Left ventricle myocardium inferior (tissue), 1 donor: ENCODE data around the gene TM7SF3. TPM values are rescaled to one million over a fixed set of nuclear protein-coding genes. Genes with fewer than 3 reads are reported as not detected.
"Not testable (repeated sequence)": the region's sequence is repeated elsewhere in the genome, so short reads cannot be mapped to it uniquely, and the experiment has no call there.

Experiments
- DNase-seq: peaks from one replicate; pipeline ENCODE4 v3.0.0-alpha.2; 2020
- H3K27ac ChIP-seq: fragments of 200-600 bp; replicated peaks from 2 replicates; pipeline ENCODE4 v1.8.0; 2021
- H3K27me3 ChIP-seq: fragments of 200-600 bp; 2 replicates; pipeline ENCODE4 v1.8.0; 2021; ENCODE audit warnings: low read depth
- H3K36me3 ChIP-seq: fragments of 200-600 bp; 2 replicates; pipeline ENCODE4 v1.8.0; 2021
- H3K4me1 ChIP-seq: fragments of 200-600 bp; 2 replicates; pipeline ENCODE4 v1.8.0; 2021
- H3K4me3 ChIP-seq: fragments of 200-600 bp; 2 replicates; pipeline ENCODE4 v1.8.0; 2021; ENCODE audit warnings: mild to moderate bottlenecking, moderate library complexity
- H3K9me3 ChIP-seq: fragments of 200-600 bp; replicated peaks from 2 replicates; pipeline ENCODE4 v1.8.0; 2021
- CTCF ChIP-seq: fragments of 200-600 bp; IDR thresholded peaks from 2 replicates; pipeline ENCODE4 v1.8.0; 2021; ENCODE audit warnings: antibody characterized with exemption, mild to moderate bottlenecking, borderline replicate concordance
- intact Hi-C: fragments of 100-400 bp; cut with micrococcal nuclease; formaldehyde crosslinking; loops from one replicate; pipeline ENCODE4 v1.11.0; 2022
- total RNA-seq: library from RNA; stranded (reverse); fragmentation: NEBNext Ultra II Directional; extraction: Animal tissue kit (Norgen Biotek cat#: 25700); gene quantifications from one replicate; pipeline ENCODE4 v1.2.1, GENCODE V29; 2021
- donor health status: DM: no; HTN: yes; CAD: no; lungs with severe emphysema.

TM7SF3 gene
- total RNA-seq, 1 donor from 2014 or later: 23.2 TPM

- Histone ChIP-seq H3K27ac (no peak overlapping the region), H3K4me3 (no peak overlapping the region), H3K27me3 (no peaks in the 10 kb centered on the region), H3K9me3 (no peaks in the 10 kb centered on the region), H3K4me1 (peaks cover 3% of the 10 kb centered on the region), H3K36me3 (peaks cover 70% of the 10 kb centered on the region)
- TF ChIP-seq CTCF: no peak
- intact Hi-C loops: no loop called here
- no peak for DNase-seq
Measured at GRCh38 chr12:26976687-26977086, 37.5 kb downstream of the TM7SF3 start.

- peaks cover 79% of the 10 kb centered on the region for H3K36me3 ChIP-seq
- no peak overlapping the region for H3K4me3 ChIP-seq
Measured at GRCh38 chr12:26971963-26972362, 42.2 kb downstream of the TM7SF3 start.

GRCh38 chr12:26970136-26970535 lies 44.0 kb downstream of the TM7SF3 start:
- TF ChIP-seq CTCF: no peak
- Histone ChIP-seq H3K9me3 (no peaks in the 10 kb centered on the region), H3K4me1 (no peaks in the 10 kb centered on the region), H3K36me3 (peaks cover 69% of the 10 kb centered on the region), H3K4me3 (no peak overlapping the region), H3K27me3 (no peaks in the 10 kb centered on the region), H3K27ac (no peak overlapping the region)
- no peak for DNase-seq
- intact Hi-C loops: no loop called here

More at GRCh38 chr12:26971963-26972362, 42.2 kb downstream of the TM7SF3 start:
- H3K4me1 ChIP-seq: no peaks in the 10 kb centered on the region
- H3K27me3 ChIP-seq: no peaks in the 10 kb centered on the region
- no peak for DNase-seq
- no peaks in the 10 kb centered on the region for H3K9me3 ChIP-seq
- no peak overlapping the region for H3K27ac ChIP-seq
- intact Hi-C loops: no loop called here
- no peak for TF ChIP-seq CTCF

- H3K36me3 ChIP-seq: peaks cover 64% of the 10 kb centered on the region
- intact Hi-C loops: no loop called here
- H3K27me3 ChIP-seq: no peaks in the 10 kb centered on the region
- H3K9me3 ChIP-seq: no peaks in the 10 kb centered on the region
- no peaks in the 10 kb centered on the region for H3K4me1 ChIP-seq
- no peak for TF ChIP-seq CTCF
- no peak overlapping the region for H3K27ac ChIP-seq
- no peak for DNase-seq
- no peak overlapping the region for H3K4me3 ChIP-seq
Measured at GRCh38 chr12:26966842-26967241, 47.3 kb downstream of the TM7SF3 start.

GRCh38 chr12:26963413-26963812 lies 50.8 kb downstream of the TM7SF3 start:
- TF ChIP-seq CTCF: no peak
- Histone ChIP-seq H3K27ac (no peak overlapping the region), H3K4me1 (peaks cover 6% of the 10 kb centered on the region), H3K27me3 (no peaks in the 10 kb centered on the region), H3K36me3 (peaks cover 56% of the 10 kb centered on the region), H3K4me3 (no peak overlapping the region), H3K9me3 (no peaks in the 10 kb centered on the region)
- DNase-seq: no peak
- intact Hi-C loops: no loop called here

- H3K27ac ChIP-seq: no peak overlapping the region
- H3K4me1 ChIP-seq: peaks cover 6% of the 10 kb centered on the region
- no peak overlapping the region for H3K4me3 ChIP-seq
- H3K9me3 ChIP-seq: no peaks in the 10 kb centered on the region
- peaks cover 60% of the 10 kb centered on the region for H3K36me3 ChIP-seq
- no peaks in the 10 kb centered on the region for H3K27me3 ChIP-seq
- DNase-seq: no peak
- intact Hi-C loops: no loop called here
- TF ChIP-seq CTCF: no peak
Measured at GRCh38 chr12:26961803-26962202, 52.4 kb downstream of the TM7SF3 start.

- DNase-seq, intact Hi-C loops, H3K4me1 ChIP-seq, H3K27me3 ChIP-seq, H3K4me3 ChIP-seq, H3K9me3 ChIP-seq, H3K27ac ChIP-seq: not testable (repeated sequence)
- peaks cover 61% of the 10 kb centered on the region for H3K36me3 ChIP-seq
Measured at GRCh38 chr12:26961391-26961790, 52.8 kb downstream of the TM7SF3 start.
